Fibroblast of peridontal ligament (primary cell): ENCODE measurements around the gene ADCY5.

Source experiments
- DNase-seq: peaks from one replicate; pipeline ENCODE4 v3.0.0-alpha.2; 2010; ENCODE audit errors: extremely low read depth

The ADCY5 gene

DNA sequence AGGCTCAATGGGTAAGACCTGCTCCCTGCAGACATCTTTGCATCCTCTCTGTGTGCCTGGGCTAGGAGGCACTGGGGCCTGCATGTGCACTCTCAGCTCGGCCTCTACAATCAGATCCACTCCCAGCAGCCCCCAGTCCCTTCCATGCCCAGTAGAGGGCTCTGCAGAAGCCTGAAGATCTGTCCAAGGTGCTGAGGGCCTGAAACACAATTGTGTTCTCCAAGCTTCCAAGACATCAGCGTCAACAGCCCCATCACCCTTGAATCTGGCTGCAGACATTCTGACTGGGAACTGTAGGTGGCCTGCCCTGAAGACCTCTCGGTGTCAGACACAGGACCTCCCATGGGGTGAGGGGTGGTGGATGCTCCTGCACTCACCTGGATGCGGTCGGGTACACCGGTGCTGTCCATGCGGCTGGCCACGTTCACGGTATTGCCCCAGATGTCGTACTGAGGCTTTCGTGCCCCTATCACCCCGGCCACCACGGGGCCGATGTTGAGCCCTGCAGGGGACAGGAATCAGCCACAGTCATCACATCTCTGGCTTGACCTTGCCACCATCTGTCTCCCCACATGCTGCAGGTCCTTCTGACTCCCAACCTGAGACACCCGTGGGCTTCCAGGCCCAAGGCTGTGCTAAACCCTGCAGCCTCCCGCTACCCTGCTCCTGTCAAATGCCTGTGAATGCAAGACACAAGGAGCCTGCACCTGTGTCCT lies 162.4 kb downstream of the ADCY5 start:
- DNase-seq: peak; percentile 66

DNA sequence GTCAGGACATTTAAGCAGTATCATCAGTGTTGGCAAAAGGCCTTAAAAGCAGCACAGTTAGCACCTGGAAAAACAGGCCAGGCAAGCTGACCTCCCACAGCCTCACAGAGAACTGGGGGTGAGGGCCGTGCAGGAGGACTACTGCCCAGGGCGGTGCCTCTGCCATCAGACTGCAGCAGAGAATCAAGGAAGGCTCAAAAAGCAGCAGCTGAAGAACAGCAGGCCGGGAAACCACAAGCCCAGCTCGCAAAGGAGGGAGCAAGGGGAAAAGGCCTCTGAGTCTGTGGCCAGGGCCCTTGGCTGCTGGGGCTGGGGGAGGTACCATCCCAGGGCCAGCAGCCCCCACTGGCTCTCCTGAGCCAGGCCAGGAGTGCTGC lies 163.0 kb downstream of the ADCY5 start:
- no peak for DNase-seq

DNA sequence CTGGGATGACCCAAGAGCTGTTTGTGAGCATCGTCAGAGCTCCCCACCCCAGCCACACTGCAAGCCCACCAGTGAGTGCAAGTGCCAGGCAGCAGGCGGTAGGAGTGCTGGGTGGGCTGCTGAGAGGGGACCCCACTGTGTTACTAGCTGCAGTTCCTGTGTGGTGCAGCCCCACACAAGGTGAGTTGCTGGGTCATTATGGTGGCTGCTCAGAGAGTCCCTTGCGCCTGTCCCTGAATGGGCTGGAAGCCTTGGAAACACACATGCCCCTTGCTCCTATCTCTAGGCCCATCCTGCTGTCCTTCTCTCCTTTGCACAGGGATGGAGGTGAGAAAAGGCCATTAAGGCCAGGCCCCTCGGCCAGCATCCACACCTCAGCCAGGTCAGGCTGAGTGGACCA lies 163.4 kb downstream of the ADCY5 start:
- no peak for DNase-seq

DNA sequence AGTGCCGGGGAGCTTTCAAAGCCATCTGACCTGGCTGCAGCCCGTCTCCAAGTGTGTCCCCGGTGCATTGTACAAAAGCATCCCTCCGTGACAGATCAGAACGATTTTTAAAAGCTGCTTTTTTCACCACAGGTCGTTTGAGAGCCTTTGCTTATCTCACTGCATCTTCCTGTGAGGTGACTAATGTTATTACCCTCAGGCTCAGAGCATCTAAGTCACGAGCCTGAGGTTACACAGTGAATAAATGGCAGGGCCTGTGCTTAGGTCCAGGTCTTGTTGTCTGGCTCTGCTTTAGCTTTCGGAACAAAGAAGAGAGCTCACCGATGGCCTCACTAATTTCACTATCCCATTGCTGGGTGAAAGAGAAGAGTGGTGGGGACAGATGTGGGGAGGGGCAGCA lies 163.8 kb downstream of the ADCY5 start:
- no peak for DNase-seq

DNA sequence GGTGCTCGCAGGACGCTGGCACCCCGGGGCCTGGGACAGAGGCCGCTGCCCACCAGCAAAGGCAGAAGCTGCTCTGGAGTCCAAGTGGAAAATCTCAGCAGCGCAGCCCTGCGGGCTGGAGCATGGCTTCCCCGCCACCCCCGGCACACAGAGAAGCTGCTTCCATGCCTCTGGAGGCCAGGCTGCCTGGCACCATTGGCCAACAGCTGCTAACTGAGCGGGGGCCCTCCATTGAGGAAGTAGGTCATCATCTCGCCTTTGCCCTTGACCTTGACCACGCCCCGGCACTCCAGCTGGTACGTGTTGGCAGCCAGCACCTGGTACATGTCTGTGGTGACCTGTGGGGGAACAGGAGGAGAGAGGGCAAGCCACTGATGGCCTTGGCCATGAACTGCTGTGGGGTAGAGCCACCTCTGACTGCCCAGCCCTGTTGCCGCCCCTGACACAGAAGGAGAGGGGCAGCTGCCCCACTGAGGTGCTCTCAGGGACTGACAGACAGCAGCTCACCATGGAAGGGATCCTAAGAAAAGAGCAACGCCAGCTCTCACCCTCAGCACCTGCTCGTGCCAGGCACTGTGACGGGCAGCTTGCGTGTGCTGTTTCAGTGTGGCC lies 164.4 kb downstream of the ADCY5 start:
- DNase-seq: no peak

DNA sequence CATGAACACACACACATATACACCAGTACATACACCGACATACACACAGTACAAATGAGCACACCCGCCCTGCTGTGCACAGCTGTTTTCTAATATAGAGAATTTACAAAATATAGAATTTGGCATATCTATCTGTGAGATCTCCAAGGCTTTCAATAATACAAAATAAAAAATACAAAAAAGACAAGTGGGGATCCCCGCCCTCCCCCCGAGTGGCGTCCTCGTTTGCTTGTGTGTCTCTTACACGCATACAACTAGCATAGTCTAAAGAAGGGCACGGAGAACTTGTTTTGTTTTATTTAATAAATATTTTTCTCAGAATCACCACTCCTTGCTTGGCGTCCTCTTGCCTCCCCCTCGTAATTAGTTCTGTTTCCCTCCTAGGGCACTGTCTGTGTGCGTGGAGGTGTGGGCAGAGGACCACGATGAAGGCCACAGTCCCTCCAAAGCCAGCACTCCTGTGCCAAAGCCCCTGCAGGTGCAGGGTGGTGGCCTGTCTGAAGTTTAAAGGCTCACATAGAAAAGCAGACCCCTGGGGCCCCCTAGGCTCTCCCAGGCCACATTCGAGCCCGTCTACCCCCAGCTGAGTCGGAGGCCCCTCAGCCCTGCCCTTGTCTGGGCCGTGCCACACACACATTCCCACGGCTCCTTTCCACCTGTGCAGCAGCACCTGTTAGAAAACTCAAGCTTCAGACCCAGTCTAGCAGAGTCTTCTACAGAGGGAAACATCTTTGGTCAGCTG lies 165.1 kb downstream of the ADCY5 start:
- no peak for DNase-seq

DNA sequence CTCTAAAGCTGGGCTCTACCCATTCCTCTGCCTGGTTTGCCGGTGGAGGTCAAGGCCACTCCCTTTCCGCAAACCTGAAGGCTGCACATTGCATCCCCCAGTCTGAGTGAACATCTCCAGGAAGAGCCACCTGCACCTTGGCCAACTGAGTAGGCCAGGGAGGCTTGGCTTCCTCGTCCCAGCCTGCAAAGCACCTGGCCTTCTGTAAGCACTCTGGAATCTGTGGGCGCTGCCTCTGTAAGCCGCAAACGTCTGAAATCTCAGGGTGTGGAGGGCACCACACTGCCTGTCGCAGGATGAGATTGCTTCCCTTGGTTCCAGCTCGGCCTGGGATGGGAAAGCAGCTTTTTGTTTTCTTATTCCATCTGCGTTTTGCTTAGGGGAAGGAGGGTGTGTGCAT lies 165.8 kb downstream of the ADCY5 start:
- no peak for DNase-seq

DNA sequence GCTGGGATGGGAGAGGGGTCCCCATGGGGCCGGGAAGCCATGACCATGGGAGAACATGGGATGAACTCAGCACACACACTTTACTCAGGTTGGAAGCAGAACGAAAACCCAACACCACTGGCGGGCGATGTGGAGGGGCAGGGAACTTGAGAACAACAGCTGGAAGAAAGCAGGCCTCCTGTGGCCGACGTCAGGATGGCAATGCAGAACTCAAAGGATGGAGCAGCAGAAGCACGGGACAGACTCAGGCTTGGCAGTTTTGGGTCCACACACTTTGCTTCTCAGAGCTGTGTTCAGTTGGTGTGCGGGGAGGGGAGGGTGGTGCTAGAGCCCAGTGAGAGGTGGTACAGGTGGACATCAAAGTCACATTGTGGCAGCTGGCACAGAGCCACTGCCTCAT lies 166.4 kb downstream of the ADCY5 start:
- no peak for DNase-seq

DNA sequence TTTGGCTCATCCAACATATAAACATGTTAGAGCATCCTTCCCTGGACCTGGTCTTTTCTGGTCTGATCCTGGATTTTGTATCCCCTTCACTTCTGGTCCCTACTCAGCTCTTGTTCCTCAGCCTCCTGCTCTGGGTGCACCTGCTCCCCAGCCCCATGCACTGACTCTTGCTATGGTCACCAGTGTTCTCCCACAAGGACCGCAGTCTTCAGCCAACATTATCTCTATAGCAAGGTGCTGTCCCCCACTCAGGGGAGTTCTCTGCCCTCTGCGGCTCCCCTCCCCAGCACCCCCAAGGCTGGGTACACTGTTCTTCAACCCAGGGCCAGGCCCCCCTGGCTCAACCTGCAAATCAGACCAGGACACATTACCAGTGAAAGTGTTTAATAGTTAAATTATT lies 167.0 kb downstream of the ADCY5 start:
- DNase-seq: no peak

DNA sequence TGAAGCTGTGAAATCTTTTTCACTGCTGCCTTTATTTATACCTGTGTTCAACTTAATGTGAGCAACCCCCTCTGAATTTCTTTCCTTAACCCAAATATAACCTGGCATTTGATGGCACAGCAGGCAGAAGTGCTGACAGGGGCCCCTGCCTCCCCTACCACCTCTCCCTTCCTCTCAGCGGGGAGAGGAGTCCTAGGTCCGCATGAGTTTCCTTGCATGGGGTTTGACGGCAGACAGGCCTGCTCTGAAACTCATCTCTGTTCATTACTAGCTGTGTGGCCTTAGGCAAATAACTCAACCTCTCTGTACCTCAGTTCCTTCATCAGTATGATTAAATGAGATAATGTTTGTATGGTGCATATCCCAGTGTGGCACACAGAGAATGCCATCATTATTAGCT lies 167.5 kb downstream of the ADCY5 start:
- no peak for DNase-seq

DNA sequence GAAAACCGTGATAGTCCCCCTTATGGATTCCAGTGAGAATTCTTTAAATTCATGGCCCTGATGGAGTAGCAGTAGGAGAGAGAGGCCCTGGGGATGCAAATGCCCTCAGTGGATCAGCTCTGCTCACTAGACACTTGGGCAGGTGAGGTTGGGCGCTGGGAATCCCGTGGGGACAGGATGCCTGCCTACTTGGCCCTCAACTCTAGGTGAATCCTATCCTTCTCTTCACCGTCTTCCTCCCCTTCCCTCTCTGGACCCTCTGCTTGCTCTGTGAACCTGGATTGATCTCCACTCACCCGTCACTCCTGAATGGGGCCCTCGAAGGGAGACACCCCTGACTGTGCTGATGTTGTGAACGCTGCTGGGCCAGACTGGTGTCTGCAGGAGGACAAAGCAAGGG lies 169.8 kb downstream of the ADCY5 start:
- DNase-seq: no peak

DNA sequence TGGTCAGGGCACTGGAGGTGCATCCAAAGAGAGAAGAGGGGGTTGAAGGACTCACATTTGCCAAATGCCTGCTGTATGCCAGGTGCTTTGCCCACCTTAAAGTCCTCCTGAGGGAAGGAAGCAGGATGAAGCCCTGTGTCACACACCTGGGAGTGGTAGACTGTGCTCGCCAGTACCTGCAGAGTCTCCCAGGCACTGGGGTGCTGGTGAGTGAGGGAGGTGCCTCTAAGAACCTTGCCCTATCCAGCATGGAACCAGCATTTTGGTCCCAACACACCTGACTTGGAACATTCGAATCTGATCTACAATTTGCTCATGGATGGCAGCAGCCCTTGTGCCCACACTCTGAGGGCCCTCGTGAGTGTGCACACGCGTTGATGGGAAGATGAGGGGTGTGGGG lies 170.4 kb downstream of the ADCY5 start:
- DNase-seq: no peak

DNA sequence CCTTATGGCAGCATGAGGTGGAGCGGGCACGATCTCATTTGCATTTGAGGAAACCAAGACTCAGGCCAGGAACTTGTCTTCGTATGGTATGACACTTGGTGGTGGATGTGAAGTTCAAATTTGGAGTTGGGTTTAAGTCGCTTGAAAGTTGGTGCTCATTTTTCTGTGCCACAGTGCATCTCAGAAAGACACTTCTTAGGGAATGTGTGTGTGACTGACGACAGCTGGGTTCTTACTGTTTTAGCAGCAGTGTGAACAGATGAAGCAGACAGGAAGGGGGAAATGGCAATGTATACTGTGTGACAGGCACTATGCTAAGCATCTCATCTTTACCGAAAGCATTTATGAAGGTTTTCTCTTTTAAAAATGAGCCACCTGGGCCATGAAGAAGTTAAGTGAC lies 171.8 kb downstream of the ADCY5 start:
- DNase-seq: no peak

DNA sequence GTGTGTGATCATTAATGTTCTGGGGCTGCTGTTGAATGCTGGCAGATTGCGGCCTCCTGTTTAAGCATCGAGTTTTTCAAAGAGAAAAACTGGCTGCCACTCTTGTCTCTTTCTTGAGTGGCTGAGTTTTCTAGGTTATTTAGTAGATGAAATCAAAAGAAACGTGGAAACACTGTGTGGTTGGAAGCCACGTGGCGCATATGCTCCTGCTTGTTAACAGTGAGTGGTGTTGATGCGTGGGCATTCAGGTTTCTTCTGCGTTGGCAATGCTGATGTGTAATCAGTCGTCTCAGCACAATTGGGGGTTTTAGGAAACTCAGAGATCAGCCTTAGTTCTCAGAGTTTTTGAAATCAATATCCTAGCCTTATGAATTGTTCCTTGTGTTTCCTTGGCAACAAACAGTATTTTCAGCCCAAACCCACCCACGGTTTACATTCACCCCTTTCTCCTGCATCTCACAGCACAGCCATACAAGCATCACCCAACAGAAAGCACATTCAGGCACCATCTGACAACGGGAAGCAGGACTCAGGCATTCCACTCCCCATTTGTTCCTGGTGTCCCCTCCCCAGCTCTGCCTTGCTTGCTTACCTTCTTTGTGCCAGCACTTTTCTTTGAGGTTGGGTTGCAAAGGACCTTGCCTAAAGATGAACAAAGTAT lies 172.4 kb downstream of the ADCY5 start:
- no peak for DNase-seq

DNA sequence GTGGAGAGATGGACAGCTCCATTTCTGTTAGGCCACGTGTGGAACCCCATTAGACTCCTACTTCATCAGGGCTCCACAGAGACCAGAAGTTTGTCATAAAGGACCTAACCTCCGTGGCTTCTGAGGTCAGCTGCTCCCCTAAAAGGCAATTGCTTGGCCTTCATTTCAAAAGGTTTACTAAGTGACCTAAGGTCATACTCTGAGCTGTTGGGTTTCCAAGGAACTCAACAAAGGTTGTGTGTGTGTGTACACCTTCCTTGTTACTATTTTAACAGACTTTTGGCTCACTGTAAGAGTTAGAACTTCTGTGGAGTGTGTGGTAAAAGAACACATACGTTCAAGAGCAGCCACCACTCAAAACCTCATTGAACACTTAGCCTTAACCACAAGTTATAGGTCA lies 173.2 kb downstream of the ADCY5 start:
- no peak for DNase-seq

DNA sequence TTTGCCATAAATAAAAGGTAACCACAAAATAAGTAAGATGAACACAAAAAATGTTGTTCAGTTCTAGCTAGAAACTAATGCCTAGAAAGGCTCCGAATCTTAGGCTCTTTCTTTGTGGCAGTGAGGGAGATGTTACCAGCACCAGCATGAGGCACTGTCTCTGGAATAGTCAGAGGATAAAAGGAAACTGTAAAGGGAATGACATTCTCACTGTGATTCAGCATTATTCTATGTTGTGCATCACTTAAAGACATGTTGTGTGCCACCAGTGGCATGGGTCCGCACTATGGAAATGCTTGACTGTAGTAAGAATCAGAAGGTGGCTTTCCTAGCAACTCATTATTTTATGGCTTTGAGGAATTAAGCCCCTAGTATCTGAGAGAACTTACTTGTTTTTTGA lies 176.3 kb downstream of the ADCY5 start:
- peak; percentile 31 for DNase-seq

DNA sequence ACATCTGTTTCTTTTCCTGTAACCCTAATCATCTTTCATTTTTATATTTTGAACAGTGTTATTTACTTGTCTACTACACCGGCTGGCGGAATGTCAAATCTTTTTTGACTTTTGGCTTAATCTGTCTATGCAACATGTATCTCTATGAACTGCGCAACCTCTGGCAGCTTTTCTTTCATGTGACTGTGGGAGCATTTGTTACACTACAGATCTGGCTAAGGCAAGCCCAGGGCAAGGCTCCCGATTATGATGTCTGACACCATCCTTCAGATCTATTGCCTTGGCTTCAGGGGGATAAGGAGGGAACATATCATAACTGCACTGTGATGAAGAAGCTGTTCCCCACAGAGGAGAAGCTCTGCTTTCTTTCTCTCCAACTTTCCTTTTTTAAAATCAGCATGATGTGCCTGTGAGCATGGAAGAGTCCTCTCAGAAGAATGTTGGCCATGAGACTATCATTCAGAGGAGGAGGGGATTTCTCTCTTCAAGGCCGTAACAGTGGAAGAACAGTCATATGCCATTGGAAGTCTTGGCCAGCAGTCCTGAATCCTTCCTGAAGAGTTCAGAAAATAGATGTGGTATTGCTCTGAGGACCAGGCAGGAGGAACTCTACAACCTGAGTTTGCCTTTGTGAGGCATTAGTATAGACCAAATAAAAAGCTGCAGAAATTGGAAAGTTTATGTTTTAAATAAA lies 177.3 kb downstream of the ADCY5 start:
- peak; percentile 21 for DNase-seq

DNA sequence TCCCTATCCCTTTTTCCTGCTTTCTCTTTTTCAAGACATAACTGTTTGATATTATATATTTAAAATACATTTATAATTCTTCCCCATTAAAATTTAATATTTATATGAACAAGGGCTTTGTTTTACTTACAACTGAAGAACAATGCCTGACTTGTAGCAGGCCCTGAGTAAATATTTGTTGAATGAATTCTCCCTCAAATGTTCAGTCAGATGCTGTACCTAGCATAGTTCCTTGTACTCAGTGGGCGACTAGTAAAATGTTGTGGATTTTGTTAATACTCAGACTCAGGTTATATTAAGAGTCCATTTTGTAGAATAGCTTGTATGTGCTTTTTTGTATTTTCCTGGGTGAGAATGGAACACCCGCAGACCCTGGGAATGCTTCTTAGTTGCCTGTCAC lies 178.1 kb downstream of the ADCY5 start:
- no peak for DNase-seq

DNA sequence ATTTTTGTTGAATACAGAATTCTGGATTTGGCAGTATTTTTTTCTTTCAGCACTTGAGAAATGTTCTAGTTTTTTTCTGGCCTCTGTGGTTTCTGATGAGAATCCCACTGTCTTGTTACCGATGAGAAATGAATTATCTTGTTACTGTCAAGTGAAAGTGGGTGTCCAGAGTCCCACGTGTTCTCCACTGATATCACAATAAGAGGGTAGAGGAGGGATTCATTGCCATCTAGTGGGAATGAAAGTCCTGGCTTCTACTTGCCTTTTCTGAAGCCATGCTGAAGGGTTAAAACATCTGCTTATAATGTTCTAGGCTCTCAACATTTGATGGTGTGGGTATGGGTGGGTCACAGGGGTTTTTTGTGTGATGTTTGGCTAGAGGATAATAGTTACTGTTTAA lies 181.1 kb downstream of the ADCY5 start:
- DNase-seq: peak; percentile 16

DNA sequence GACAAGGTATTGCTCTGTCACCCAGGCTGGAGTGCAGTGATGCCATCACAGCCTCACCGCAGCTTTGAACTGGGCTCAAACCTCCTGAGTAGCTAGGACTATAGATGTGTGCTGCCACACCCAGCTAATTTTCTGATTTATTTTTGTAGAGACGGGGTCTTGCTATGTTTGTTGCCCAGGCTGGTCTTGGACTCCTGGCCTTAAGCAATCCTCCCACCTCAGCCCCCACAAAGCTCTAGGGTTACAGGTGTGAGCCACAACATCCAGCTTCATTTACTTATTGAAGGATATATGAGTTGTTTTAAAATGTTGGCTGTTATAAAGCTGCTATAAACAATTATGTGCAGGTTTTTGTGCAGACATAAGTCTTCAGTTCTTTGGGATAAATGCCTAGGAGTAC lies 184.9 kb downstream of the ADCY5 start:
- DNase-seq: no peak

DNA sequence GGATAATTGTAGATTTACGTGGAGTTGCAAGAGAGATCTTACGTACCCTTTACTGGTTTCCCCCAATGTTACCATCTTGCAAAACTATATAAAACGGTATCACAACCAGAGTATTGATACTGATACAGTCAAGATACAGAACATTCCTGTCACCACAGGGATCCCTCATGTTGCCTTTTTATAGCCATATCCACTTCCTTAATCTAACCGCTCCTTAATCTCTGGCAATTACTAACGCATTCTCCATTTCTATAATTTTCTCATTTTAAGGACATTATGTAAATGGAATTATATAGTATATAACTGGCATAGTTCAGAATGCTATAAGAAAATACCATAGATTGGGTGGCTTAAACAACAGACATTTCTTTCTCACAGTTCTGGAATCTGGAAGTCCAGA lies 186.0 kb downstream of the ADCY5 start:
- DNase-seq: no peak

DNA sequence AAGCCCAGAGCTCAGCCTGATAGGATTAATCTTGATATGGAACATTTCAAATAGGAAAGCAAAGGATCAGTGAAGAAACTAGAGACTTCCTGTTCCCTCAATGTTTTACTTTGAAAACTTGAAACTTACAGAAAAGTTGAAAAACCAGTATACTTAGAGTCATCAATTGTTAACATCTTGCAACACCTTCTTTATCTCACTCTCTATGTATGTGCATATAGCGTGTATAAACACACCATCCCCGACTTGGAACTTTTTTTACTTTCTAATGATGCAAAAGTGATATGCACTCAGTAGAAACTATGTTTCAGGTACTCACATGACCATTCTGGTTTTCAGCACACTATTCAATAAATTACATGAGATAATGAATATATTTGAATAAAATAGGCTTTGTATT lies 186.7 kb downstream of the ADCY5 start:
- DNase-seq: no peak
